Ecto neural progenitor cell (in vitro differentiated cells): ENCODE results near the gene LYST.
"Not testable (repeated sequence)": the region's sequence is repeated elsewhere in the genome, so short reads cannot be mapped to it uniquely, and the experiment has no call there.

Experiments used
- DNase-seq: peaks from one replicate; pipeline ENCODE4 v3.0.0-alpha.2; 2018; ENCODE audit warnings: low spot score

Gene LYST

DNA sequence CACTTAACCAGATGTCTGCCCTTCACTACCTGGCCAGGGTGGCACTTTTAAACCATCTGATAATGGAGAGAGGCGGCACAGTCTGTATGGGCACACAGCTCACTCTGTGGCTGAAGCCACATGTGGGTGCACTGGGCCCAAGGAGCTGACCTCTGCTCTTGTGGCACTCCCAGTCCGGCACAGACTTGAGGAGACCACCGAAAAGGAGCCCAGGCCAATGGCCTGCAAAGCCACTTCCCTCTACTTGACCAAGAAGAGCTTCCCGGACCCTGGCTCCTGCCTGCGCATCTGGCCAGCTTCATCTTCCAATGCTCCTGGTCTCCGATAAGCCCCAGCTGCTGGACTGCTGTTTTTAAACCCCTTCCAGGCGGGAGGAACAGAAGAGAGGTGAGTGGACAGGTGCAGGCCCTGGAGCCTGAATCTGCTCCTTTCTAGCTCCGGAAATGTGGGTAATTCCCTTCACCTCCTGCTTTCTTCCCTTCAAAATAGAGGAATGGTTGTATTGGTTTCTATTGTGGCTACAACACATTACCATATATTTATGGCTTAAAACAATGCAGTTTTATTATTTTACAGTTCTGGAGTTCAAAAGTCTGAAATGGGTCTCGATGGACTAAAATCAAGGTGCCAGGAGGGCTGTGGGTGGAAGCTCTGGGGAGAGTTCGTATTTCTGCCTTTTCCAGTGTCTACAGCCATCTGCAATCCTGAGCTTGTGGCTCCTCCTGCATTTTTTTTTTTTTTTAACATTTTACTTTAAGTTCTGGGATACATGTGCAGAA, 228.8 kb downstream of the LYST start:
- DNase-seq = no peak

DNA sequence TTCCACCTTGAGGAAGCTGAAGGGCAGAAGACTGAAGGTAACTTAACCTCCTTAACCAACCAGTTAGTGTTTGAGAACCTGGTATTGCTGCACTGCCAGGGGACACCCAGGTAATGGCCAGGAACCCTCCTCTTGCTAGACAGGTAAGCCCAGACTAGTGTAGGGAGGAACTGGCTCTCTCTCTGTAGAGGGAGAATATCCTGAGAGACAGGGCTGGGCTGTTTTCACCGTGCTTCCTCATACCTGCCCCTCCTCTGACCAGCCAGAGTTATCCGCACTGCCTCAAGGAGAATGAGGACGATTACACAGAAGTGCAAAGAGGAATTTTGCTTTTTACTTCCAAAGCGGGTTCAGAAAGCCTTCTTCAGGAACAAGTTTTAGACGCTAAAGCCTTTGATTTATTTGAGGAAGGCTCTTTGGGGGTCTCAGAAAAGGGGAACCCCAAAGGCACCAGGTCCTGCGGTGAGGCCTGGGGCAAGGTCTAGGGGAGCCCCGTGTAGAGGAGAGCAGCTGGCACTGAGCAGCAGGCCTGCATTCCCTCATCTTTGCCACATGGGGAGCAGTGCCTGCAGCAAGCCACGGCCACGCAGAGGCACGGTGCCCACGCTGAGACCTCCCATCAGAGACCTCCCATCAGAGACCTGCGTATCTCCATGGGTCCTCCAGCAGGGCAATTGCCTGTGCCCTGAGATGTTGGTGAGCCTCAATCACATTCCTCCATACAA, 230.6 kb downstream of the LYST start:
- DNase-seq = no peak

DNA sequence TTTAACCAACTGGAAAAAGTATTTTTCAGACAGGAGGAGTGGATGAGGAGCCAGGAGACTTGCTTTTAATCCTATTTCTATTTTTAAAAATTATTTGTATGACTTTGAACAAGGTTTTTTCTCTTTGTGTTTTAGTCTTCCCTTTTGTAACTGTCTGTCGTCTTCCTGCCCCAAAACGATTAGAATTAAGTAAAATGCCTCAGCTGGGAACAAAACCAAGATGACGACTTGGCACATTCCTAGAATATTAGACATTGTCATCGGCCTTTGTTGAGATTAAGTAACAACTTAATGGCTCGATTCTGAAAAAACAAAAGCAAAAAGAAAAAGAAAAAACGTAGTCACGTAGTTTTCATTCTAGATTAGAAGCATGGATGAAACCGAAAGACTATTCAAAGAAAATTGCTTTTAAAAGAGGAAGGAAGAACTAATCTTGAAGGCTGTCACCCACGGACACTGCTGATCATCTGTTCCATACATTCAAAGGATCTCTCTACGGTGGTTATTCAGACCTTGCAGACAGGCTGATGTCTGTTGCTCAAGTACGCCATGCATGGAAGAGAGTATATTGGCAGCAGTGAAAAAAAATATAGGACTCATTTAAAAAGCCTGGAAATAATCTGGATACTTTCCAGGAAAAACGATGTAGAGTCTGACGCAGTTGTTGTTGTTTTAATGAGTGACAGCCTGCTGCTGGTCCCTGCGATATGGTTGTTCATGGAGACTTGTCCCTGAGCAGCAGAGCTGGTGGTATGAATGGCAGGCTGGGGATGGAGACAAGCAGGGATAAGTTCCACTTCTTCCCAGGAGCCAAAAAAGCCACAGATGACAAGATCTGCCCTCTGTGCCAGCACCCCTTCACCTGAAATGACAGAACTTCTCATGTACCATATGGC, 234.0 kb downstream of the LYST start:
- no peak for DNase-seq

DNA sequence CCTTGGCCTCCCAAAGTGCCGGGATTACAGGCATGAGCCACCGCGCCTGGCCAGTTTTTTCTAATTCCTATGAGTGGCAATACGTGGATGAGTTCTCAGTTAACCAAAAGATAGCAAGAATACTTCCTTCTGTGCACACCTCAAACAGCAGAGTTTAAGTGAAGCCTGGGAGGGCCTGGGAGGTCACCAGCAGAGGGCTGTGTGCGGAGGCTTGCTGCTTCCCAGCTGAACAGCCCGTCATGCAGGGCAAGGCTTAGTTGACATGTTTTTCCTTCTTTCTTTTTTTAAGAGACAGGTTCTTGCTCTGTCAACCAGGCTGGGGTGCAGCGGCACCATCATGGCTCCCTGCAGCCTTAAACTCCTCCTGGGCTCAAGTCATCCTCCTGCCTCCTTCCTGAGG, 234.9 kb downstream of the LYST start:
- no peak for DNase-seq

DNA sequence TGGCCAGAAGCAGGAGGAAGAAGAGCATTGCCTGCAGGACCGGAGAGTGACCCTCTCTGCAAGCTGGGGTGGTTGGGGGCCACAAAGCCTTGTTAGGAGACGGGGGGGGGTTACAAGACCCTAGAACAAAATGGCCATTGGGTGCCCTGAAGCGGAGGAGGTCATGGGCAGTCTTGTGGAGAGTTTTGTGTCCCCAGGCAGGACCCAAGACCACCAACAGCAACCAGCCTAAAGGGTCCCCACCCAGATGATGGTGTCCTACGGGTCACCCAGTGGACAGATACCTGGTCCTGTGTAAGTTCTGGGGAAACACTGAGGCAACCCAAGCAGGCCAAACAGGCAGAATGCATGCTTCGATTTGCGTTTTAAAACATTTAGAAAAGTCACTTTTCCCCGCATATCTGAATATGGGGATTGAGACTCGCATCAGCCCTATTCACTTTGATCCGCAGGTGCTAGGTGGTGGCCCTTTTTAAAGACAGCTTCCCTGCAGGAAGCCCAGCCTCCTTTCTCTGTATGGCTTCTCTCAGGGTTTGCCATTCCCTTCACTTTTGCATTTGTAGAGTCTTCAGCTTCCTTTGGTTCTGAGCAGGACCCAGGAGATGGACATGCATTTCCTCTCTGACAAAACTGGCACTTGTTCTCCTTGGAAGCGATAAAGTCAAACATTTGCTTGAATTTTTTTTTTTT, 238.2 kb downstream of the LYST start:
- DNase-seq = no peak

DNA sequence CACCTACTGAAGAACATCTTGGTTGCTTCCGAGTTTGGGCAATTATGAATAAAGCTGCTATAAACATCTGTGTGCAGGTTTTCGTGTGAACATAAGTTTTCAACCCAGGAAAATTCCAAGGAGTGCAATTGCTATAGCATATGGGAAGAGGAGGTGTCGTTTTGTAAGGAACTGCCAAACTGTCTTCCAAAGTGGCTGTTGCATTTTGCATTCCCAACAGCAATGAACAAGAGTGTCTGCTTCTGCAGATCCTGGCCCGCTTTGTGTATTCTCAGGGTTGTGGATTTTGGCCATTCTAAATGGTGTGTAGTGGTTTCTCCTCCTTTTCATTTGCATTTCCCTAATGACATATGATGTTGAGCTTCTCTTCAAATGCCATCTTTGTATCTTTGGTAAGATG, 240.9 kb downstream of the LYST start:
- DNase-seq = no peak

DNA sequence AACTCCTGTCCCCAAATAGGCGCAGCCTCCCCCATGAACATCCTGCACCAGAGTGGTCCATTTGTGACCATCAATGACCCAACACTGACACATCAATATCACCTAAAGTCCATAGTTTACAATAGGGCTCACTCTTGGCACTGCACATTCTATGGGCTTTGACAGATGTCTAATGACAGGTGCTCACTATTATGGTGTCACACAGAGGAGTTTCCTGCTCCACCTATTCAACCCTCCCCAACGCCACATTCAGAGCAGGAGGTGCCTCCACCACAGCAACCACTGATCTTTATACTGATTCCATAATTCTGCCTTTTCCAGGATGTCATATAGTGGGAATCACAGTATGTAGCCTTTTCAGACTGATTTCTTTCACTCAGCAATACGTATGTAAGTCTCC, 241.4 kb downstream of the LYST start:
- no peak for DNase-seq

DNA sequence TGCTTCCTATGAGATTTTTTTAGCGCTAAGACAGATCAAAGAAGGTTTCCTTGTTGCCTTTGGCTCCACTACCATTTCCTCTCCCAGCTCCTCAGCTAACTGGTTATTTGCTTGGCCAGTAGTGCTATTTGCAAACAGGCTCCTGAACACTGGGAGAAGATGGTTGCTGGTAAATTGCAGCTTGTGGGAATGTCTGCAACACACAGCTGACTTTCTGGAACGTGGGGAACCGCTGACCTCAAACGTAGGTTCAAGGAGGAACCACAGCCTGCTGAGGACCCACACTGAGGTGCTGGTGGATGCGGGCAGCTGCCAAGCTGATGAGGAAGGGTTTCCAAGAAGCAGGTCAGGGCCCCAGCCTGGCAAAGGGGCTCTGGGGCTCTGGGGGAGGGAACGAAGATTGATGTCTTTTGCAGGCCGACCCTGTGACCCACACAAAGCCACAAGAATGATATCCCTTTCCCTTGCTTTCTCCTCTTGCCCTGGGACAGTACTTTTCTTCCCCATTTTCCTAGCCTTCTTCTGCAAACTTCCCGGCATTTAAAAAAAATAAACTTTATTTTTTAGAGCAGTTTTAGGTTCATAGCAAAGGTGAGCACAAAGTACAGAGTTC, 241.9 kb downstream of the LYST start:
- DNase-seq = no peak

DNA sequence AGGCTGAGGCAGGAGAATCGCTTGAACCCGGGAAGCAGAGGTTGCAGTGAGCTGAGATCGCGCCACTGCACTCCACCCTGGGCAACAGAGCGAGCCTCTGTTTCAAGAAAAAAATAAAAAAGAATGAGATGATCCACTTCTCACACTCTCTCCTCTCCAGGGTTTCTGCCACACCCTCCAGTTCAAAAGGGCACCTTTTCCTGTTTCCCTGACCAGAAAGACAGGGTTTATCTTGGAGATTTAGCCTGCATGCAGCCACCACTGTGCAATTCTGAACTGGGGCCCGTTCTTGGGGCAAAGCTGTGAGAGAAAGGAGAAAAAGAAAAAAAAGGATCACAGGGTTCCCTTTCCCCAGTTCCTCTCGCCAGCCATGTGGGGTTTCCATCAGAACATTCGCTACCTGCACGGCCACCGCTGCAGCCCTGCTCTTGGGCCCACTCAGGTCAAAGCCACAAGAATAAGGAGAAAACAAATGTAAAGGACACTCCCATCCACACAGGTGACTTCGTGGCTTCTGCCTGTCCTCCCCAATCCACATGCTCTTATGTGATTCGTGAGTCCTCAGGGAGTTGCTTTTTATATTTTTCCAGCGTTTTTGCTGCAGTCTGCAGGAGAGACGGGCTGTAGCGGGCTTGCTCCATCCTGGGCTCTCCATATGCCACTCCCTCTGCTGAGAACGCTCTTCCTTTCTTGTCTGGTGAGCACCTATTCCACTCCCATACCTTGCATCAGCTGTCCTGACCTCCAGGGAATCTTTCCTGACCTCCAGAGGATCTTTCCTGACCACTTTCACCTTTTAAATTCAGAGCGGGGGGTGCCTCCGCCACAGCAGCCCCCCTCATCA, 243.5 kb downstream of the LYST start:
- DNase-seq = no peak

DNA sequence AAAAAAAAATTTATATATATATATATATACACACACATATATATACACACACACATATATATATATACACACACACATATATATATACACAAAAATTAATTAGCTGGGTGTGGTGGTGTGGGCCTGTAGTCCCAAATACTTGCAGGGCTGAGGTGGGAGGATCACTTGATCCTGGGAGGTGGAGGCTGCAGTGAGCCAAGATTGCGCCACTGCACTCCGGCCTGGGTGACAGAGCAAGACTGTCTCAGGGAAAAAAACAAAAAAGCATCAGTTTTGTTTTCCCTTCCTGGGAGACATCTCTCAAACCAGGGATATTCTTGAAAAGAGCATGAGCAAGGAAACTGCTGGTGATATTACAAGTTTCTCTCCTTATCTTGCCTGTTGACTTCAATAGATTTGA, 247.6 kb downstream of the LYST start:
- DNase-seq = not testable (repeated sequence)

DNA sequence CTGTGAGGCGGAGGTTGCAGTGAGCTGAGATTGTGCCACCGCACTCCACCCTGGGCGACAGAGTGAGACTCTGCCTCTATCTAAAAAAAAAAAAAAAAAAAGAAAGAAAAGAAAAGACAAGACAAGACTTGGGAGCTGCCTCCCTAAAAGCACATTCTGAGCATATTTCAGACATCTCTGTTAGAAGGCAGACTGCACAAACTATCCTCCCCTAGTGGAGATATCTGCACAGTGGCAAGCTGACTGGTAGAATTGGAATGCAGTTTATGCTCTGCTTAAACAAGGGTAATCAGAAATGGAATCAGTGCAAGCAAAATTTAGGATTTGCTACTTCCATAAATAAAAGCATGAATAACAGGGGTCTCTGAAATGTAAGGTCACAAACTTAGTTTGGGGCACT, 248.9 kb downstream of the LYST start:
- DNase-seq = no peak

DNA sequence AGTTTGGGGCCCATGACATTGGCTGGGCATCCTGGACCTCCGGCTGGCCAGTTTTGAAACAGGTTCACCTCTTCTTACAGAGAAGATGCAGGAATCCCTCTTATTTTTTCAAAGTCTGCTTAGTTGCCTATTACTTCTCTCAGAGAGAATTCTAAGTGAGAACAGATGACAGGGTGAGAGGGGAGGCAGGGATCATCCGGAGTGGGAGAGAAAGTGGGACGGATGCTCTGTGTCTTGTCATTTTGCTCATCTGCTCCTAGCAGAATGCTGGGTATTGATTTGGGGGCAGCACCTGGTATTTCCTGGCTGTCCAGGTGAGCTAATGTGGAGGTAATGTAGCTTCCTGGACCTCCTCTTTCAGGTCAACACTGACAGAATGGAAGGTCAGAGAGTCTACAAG, 249.6 kb downstream of the LYST start:
- DNase-seq = no peak

DNA sequence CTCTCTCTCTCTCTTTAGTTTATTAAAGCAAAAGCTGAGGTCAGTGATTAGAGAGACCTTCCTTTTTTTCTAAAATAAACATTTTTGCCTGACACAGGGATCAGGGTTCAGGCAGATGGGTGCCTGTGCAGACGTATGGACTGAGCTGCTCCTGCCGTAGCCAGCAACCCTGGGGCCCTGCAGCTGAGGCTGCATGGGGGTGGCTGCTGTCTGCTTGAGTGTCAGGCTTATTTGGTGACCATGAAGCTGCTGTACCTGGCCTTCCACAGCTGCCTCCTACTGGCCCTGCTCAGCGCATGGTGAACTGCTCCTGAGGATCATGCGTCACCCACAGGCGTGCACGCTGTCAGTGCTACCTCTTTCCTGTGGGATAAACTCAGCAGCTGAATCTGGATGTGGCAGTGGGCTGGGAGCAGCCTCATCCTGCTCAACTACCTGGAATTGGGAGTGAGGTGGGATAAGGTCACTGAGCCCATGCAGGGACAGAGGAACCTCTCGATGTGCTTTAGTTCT, 252.2 kb downstream of the LYST start:
- no peak for DNase-seq

DNA sequence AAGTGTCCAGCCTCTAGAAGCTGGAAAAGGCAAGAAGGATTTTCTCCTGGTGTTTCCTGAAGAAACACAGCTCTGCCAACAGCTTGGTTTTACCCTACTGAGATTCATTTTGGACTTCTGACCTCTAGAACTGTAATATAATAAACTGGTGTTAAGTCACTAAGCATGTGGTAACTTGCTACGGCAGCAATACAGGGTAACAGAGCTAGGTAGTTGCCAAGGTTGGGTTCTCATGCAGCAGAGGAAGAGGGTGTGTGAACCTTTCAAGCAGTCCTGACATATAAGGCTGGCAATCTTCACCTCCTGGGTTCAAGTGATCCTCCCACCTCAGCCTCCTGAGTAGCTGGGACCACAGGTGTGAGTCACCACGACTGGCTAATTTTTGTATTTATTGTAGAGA, 253.1 kb downstream of the LYST start:
- no peak for DNase-seq

DNA sequence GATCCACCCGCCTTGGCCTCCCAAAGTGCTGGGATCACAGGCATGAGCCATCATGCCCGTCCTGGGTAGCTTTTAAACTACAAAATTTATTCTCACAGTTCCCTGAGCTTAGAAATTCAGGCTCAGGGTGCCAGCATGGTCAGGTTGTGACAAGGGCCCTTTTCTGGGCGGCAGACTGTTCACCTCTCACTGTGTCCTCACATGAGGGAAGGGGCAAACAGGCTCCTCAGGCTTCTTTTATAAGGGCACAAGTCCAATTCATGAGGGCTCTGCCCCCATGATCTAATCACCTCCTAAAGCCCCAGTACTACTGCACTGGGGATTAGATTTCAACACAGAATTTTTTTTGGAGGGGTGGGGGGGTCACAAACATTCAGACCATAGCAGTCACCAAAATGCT, 253.9 kb downstream of the LYST start:
- DNase-seq = no peak
